ENCODE measurements around the gene ERH.

Gene ERH

DNA sequence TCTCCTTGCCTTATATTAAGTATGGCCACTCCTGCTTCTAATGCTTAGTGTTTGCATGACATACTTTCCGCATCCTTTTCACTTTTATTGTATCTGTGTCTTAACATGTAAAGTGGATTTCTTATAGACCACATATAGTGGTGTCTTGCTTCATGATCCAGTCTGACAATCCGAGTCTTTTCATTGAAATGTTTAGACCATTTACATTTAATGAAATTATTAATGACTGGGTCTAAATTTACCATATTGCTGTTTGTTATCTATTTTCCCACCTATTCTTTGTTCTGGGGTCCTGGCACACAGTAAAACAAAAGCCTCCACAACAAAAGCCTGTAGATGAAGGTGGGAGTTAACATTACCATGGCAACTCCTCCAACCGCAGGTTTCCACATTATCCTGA is 22.9 kb downstream of the ERH start:
- DNase-seq: no peak
- Histone ChIP-seq H3K4me3 (ENCODE audit: low read depth, low read length) (no peak overlapping the region), H3K9me3 (ENCODE audit: severe bottlenecking) (no peaks in the 10 kb centered on the region), H3K27ac (no peak overlapping the region), H3K36me3 (peaks cover 39% of the 10 kb centered on the region), H3K27me3 (ENCODE audit: insufficient read depth, low read depth, severe bottlenecking) (no peaks in the 10 kb centered on the region)
- TF ChIP-seq, protein P1, sequence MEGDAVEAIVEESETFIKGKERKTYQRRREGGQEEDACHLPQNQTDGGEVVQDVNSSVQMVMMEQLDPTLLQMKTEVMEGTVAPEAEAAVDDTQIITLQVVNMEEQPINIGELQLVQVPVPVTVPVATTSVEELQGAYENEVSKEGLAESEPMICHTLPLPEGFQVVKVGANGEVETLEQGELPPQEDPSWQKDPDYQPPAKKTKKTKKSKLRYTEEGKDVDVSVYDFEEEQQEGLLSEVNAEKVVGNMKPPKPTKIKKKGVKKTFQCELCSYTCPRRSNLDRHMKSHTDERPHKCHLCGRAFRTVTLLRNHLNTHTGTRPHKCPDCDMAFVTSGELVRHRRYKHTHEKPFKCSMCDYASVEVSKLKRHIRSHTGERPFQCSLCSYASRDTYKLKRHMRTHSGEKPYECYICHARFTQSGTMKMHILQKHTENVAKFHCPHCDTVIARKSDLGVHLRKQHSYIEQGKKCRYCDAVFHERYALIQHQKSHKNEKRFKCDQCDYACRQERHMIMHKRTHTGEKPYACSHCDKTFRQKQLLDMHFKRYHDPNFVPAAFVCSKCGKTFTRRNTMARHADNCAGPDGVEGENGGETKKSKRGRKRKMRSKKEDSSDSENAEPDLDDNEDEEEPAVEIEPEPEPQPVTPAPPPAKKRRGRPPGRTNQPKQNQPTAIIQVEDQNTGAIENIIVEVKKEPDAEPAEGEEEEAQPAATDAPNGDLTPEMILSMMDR (IDR thresholded peaks at IDR 0.05; ENCODE audit: low read depth, low read length): no peak

DNA sequence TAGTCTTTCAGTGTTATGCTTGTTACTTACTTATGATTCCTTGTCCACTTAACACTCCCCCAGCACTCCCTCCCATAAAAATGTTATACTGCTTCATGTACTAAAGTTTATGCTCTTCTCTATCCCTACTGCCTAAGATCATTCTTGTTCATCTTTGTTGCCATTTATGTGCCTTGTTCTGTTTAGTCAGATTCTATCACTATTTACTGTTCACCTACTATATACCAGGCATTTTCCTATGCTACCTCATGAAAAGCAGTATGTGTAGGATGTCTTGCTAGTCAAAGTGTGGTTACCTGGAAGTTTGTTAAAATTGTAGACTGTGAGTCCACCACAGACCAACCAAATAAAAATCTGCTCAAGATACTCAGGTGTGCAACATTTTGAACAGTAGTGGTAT is 23.9 kb downstream of the ERH start:
- no peak for DNase-seq
- no peak overlapping the region for H3K4me3 ChIP-seq (ENCODE audit: low read depth, low read length)
- H3K9me3 ChIP-seq (ENCODE audit: severe bottlenecking): no peaks in the 10 kb centered on the region
- H3K27ac ChIP-seq: no peak overlapping the region
- H3K27me3 ChIP-seq (ENCODE audit: insufficient read depth, low read depth, severe bottlenecking): no peaks in the 10 kb centered on the region
- TF ChIP-seq, protein P1 (IDR thresholded peaks at IDR 0.05; ENCODE audit: low read depth, low read length): no peak
- peaks cover 34% of the 10 kb centered on the region for H3K36me3 ChIP-seq

DNA sequence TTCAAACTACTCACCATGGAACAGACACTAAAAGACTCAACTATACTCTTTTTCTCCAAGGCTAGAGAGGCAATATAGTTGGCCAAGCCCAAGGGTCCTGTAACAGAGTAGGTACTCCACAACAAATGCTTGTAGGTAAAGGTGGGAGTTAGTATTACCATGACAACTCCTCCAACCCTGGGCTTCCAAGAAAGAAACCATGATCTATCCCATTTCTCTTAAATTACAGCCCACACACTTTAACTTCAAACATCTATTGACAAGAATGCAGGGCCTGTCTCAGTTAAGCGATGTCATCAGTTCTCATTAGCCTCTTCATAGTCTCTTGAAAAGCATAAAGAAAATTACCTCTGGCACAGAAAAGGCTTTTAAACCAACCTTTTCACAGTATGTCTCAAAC is 25.0 kb downstream of the ERH start:
- Histone ChIP-seq H3K27ac (no peak overlapping the region), H3K4me3 (ENCODE audit: low read depth, low read length) (no peak overlapping the region), H3K36me3 (peaks cover 25% of the 10 kb centered on the region), H3K27me3 (ENCODE audit: insufficient read depth, low read depth, severe bottlenecking) (no peaks in the 10 kb centered on the region), H3K9me3 (ENCODE audit: severe bottlenecking) (no peaks in the 10 kb centered on the region)
- TF ChIP-seq, protein P1 (IDR thresholded peaks at IDR 0.05; ENCODE audit: low read depth, low read length): no peak
- no peak for DNase-seq

DNA sequence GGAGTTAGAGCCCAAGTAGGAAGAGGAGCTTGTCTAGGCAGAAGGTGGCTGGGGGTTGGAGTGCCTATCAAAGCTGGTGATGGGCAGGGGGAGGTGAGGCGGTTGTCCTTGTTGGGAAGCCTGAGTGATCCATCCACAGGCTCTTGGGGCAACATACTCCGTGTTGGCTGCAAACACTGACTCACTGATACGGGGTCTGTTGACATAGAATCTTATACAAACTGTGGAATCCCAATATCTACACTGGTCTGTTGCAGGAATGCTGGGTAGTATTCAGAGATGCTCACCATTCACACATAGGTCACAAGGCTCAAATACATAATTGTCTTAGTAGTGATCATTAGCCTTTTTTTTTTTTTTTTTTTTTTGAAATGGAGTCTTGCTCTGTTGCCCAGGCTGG is 26.0 kb downstream of the ERH start:
- no peaks in the 10 kb centered on the region for H3K9me3 ChIP-seq (ENCODE audit: severe bottlenecking)
- DNase-seq: no peak
- H3K27ac ChIP-seq: no peak overlapping the region
- TF ChIP-seq, protein P1 (IDR thresholded peaks at IDR 0.05; ENCODE audit: low read depth, low read length): no peak
- no peaks in the 10 kb centered on the region for H3K27me3 ChIP-seq (ENCODE audit: insufficient read depth, low read depth, severe bottlenecking)
- H3K4me3 ChIP-seq (ENCODE audit: low read depth, low read length): no peak overlapping the region
- peaks cover 17% of the 10 kb centered on the region for H3K36me3 ChIP-seq

DNA sequence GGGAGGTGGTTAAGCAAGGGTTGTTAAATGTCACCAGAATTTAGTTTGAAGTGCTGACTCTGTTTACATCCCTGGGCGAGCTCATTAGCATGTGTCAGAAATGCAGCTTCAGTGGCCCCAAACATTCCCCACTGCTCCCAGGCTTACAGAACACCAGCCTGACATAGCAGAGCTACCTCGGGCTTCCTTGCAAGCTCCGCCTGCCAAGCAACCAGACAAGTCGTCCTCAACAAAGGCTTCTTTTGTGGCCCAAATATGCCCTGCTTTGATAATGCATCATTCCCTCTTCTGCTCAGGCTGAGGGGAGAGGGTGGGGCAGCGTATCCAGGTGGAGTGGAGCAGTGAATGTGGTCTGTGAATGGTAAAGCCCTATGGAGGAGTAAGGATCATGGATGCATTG is 28.0 kb downstream of the ERH start:
- Histone ChIP-seq H3K4me3 (ENCODE audit: low read depth, low read length) (no peak overlapping the region), H3K9me3 (ENCODE audit: severe bottlenecking) (no peaks in the 10 kb centered on the region), H3K27ac (no peak overlapping the region), H3K36me3 (no peaks in the 10 kb centered on the region), H3K27me3 (ENCODE audit: insufficient read depth, low read depth, severe bottlenecking) (no peaks in the 10 kb centered on the region)
- DNase-seq: no peak
- TF ChIP-seq, protein P1 (IDR thresholded peaks at IDR 0.05; ENCODE audit: low read depth, low read length): no peak

DNA sequence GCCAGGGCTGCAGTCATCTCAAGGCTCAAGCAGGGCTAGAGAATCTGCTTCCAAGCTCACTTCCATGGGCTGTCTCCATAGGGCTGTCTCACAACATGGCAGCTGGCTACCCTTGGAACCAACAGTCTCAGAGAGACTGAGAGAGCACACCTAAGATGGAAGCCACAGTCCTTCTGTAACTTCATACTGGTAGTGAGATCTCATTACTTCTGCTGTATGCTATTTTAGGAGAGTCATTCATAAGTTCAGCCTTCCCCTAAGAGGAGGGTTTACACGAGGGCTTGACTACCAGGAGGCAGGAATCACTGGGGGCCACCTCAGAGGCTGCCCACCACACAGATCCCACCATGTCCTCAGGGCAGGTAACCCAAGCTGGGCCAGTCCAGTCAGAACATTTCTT is 29.7 kb downstream of the ERH start:
- TF ChIP-seq, protein P1 (IDR thresholded peaks at IDR 0.05; ENCODE audit: low read depth, low read length): no peak
- H3K9me3 ChIP-seq (ENCODE audit: severe bottlenecking): no peaks in the 10 kb centered on the region
- H3K27ac ChIP-seq: no peak overlapping the region
- no peaks in the 10 kb centered on the region for H3K27me3 ChIP-seq (ENCODE audit: insufficient read depth, low read depth, severe bottlenecking)
- DNase-seq: no peak
- H3K4me3 ChIP-seq (ENCODE audit: low read depth, low read length): no peak overlapping the region
- H3K36me3 ChIP-seq: no peaks in the 10 kb centered on the region
